NAMALWA (cell line): ENCODE measurements around the gene DNASE1L3.
"Not testable (repeated sequence)": the region's sequence is repeated elsewhere in the genome, so short reads cannot be mapped to it uniquely, and the experiment has no call there.

Source experiments
- DNase-seq: peaks from one replicate; pipeline ENCODE4 v3.0.0-alpha.2; 2015; ENCODE audit warnings: low spot score

DNASE1L3 gene

GRCh38 chr3:58236527-58237237 is 25.9 kb upstream of the DNASE1L3 start:
- DNase-seq = no peak

GRCh38 chr3:58235970-58236369 is 25.2 kb upstream of the DNASE1L3 start:
- DNase-seq = no peak

- DNase-seq = no peak
These were observed 23.8 kb upstream of the DNASE1L3 start for GRCh38 chr3:58234516-58234931.

GRCh38 chr3:58231666-58232065 is 20.9 kb upstream of the DNASE1L3 start:
- no peak for DNase-seq

- no peak for DNase-seq
These were observed 20.2 kb upstream of the DNASE1L3 start for GRCh38 chr3:58230876-58231552.

- not testable (repeated sequence) for DNase-seq
These were observed 17.2 kb upstream of the DNASE1L3 start for GRCh38 chr3:58227933-58228332.

GRCh38 chr3:58223855-58224254 is 13.1 kb upstream of the DNASE1L3 start:
- no peak for DNase-seq

- no peak for DNase-seq
These were observed 11.5 kb upstream of the DNASE1L3 start for GRCh38 chr3:58222161-58222724.

GRCh38 chr3:58218904-58219303 is 8.1 kb upstream of the DNASE1L3 start:
- DNase-seq = no peak

- DNase-seq = peak; percentile 87
These were observed 6.5 kb upstream of the DNASE1L3 start for GRCh38 chr3:58217209-58217811.

- DNase-seq = no peak
These were observed 5.9 kb upstream of the DNASE1L3 start for GRCh38 chr3:58216496-58217195.

- DNase-seq = no peak
These were observed 4.7 kb upstream of the DNASE1L3 start for GRCh38 chr3:58215317-58216025.

- DNase-seq = peak; percentile 63
These were observed 3.9 kb upstream of the DNASE1L3 start for GRCh38 chr3:58214484-58215316.

GRCh38 chr3:58209933-58210332 is 839 bp downstream of the DNASE1L3 start:
- DNase-seq = no peak

GRCh38 chr3:58207954-58208353 is 2.8 kb downstream of the DNASE1L3 start:
- DNase-seq = no peak

GRCh38 chr3:58206406-58207011 is 4.3 kb downstream of the DNASE1L3 start:
- no peak for DNase-seq

GRCh38 chr3:58205981-58206380 is 4.8 kb downstream of the DNASE1L3 start:
- no peak for DNase-seq

- no peak for DNase-seq
These were observed 6.1 kb downstream of the DNASE1L3 start for GRCh38 chr3:58204720-58205119.

GRCh38 chr3:58203541-58203940 is 7.2 kb downstream of the DNASE1L3 start:
- no peak for DNase-seq

- DNase-seq = peak; percentile 47
These were observed 7.8 kb downstream of the DNASE1L3 start for GRCh38 chr3:58202917-58203360.
